Kidney (tissue), 14 donors: ENCODE data around the gene DPP6. TPM values are rescaled to one million over a fixed set of nuclear protein-coding genes. Genes with fewer than 3 reads are reported as not detected.

Experiments
- DNase-seq, 5 donors: peaks; one replicate each; pipeline ENCODE4 v3.0.0-alpha.2; 2013 to 2020
- FAIRE-seq: peaks from 2 replicates; lab custom pipeline; 2012; peaks lifted over from hg19 to GRCh38; lab: Jason Lieb, UNC
- H3K27ac ChIP-seq, 2 donors: one replicate each; pipeline ENCODE4 v1.7.0; 2013; ENCODE audit warnings: low read depth in 2 of 2, low read length in 2 of 2, inconsistent platforms in 1 of 2
- H3K27me3 ChIP-seq: one replicate; pipeline ENCODE4 v1.7.1; 2013; ENCODE audit warnings: low read length, inconsistent platforms; ENCODE audit not compliant: control insufficient read depth, insufficient read depth
- H3K36me3 ChIP-seq, 3 donors: one replicate each; pipeline versions ENCODE4 v1.7.0 to v1.7.1; 2013; ENCODE audit warnings: low read length in 3 of 3, control low read depth in 1 of 3, inconsistent platforms in 1 of 3; ENCODE audit not compliant: insufficient read depth in 3 of 3, control insufficient read depth in 2 of 3
- H3K4me1 ChIP-seq, 3 donors: one replicate each; pipeline versions ENCODE4 v1.7.0 to v1.7.1; 2013; ENCODE audit warnings: low read length in 3 of 3, inconsistent platforms in 1 of 3, low read depth in 1 of 3; ENCODE audit not compliant: control insufficient read depth in 2 of 3, insufficient read depth in 2 of 3
- H3K4me3 ChIP-seq, 3 donors: one replicate each; pipeline versions ENCODE4 v1.7.0 to v1.8.1; 2013; ENCODE audit warnings: low read length in 3 of 3, control low read depth in 1 of 3, inconsistent platforms in 1 of 3
- H3K9ac ChIP-seq, 3 donors: one replicate each; pipeline versions ENCODE4 v1.7.0 to v1.7.1; 2013; ENCODE audit warnings: low read length in 3 of 3, control low read depth in 1 of 3, inconsistent platforms in 1 of 3
- H3K9me3 ChIP-seq, 3 donors: one replicate each; pipeline versions ENCODE4 v1.7.0 to v1.7.1; 2013; ENCODE audit warnings: low read length in 3 of 3, control low read depth in 1 of 3, inconsistent platforms in 1 of 3; ENCODE audit not compliant: control insufficient read depth in 2 of 3, insufficient read depth in 1 of 3
- CTCF ChIP-seq: IDR thresholded peaks from 3 replicates; pipeline ENCODE4 v1.5.1; 2012; ENCODE audit warnings: mild to moderate bottlenecking, moderate library complexity, borderline replicate concordance; ENCODE audit not compliant: insufficient read depth; ENCODE audit errors: extremely low read depth
- intact Hi-C: fragments of 100-400 bp; cut with DNase I; formaldehyde crosslinking; loops from one replicate; pipeline ENCODE4 v1.11.1; 2022
- polyA plus RNA-seq: library from polyadenylated mRNA; stranded (reverse); fragments of 350-450 nt; fragmentation: Illumina TruSeq; extraction: RNeasy Lipid Tissue Mini Kit (QIAGEN cat#74804); gene quantifications from one replicate; pipeline ENCODE4 v1.2.3, GENCODE V29; 2014; ENCODE audit warnings: low read depth, low replicate concordance; ENCODE audit not compliant: insufficient read depth
- total RNA-seq: library from RNA; stranded (reverse); fragmentation: NEBNext Ultra II Directional; extraction: Animal tissue kit (Norgen Biotek cat#: 25700); gene quantifications from one replicate; pipeline ENCODE4 v1.2.1, GENCODE V29; 2021
- donor health status: control.
- donor health status: control.
- donor health status: control.
- donor health status: control.
- donor health status: control.
- donor health status: DM: yes; HTN: yes; CAD: no.
- donor health status: Normal renal cell carcinoma (clear cell type).

DPP6 gene
- total and polyA plus RNA-seq, 2 donors from 2014 or later, result 1.8 to 6.9 TPM

GRCh38 chr7:154917808-154918160 lies 865.6 kb downstream of the DPP6 start:
- H3K36me3 ChIP-seq, result no peaks in the 10 kb centered on the region
- H3K4me1 ChIP-seq, result peaks cover 0 to 8% (median 6%) of the 10 kb centered on the region in 3 donors
- peak in 3 of 5 donors; percentile 31 to 54 (median 40) for DNase-seq
- H3K27ac ChIP-seq, result no peak overlapping the region
- H3K9me3 ChIP-seq, result no peaks in the 10 kb centered on the region
- H3K4me3 ChIP-seq, result no peak overlapping the region
- H3K27me3 ChIP-seq, result peaks cover 2% of the 10 kb centered on the region
- no peak for TF ChIP-seq CTCF
- FAIRE-seq, result no peak
- intact Hi-C loops, result no loop called here
- no peak overlapping the region for H3K9ac ChIP-seq

GRCh38 chr7:154918266-154918665 lies 866.1 kb downstream of the DPP6 start:
- no peak for TF ChIP-seq CTCF
- no peak for FAIRE-seq

GRCh38 chr7:154918741-154919140 lies 866.5 kb downstream of the DPP6 start:
- no peaks in the 10 kb centered on the region for H3K36me3 ChIP-seq
- H3K9ac ChIP-seq, result no peak overlapping the region
- H3K9me3 ChIP-seq, result no peaks in the 10 kb centered on the region
- peaks cover 2% of the 10 kb centered on the region for H3K27me3 ChIP-seq
- no peak overlapping the region for H3K27ac ChIP-seq
- DNase-seq (no peak), FAIRE-seq (no peak)
- peaks cover 0 to 8% (median 6%) of the 10 kb centered on the region in 3 donors for H3K4me1 ChIP-seq
- no peak overlapping the region for H3K4me3 ChIP-seq
- intact Hi-C loops, result no loop called here
- no peak for TF ChIP-seq CTCF

More at GRCh38 chr7:154918266-154918665, 866.1 kb downstream of the DPP6 start:
- no peak overlapping the region for H3K9ac ChIP-seq
- H3K27me3 ChIP-seq, result peaks cover 2% of the 10 kb centered on the region
- intact Hi-C loops, result no loop called here
- H3K4me1 ChIP-seq, result peaks cover 0 to 8% (median 6%) of the 10 kb centered on the region in 3 donors
- peak in 2 of 5 donors; percentile 64 to 72 for DNase-seq
- H3K36me3 ChIP-seq, result no peaks in the 10 kb centered on the region
- H3K27ac ChIP-seq, result no peak overlapping the region
- H3K4me3 ChIP-seq, result no peak overlapping the region
- H3K9me3 ChIP-seq, result no peaks in the 10 kb centered on the region
